ENCODE results near the gene ZNF280A.
"Not testable (repeated sequence)": the region's sequence is repeated elsewhere in the genome, so short reads cannot be mapped to it uniquely, and the experiment has no call there.

Gene ZNF280A

GRCh38 chr22:22510833-22511232, 9.2 kb downstream of the ZNF280A start:
- DNase-seq: not testable (repeated sequence)

GRCh38 chr22:22509912-22510311, 10.2 kb downstream of the ZNF280A start:
- DNase-seq: not testable (repeated sequence)

GRCh38 chr22:22508274-22509176, 11.5 kb downstream of the ZNF280A start, which contains the start of gene ZNF280B:
Gene ZNF280B (minus strand): TSS chr22:22508742. CDS start chr22:22489398, 19,344 bp downstream.
- peak; percentile 83 for DNase-seq

- no peak for DNase-seq
Measured at GRCh38 chr22:22507743-22508273, 12.3 kb downstream of the ZNF280A start.

- DNase-seq: no peak
Measured at GRCh38 chr22:22506736-22507135, 13.3 kb downstream of the ZNF280A start.

- DNase-seq: no peak
Measured at GRCh38 chr22:22498267-22498666, 21.8 kb downstream of the ZNF280A start.

- DNase-seq: not testable (repeated sequence)
Measured at GRCh38 chr22:22491589-22491988, 28.5 kb downstream of the ZNF280A start.

- DNase-seq: no peak
Measured at GRCh38 chr22:22488736-22489135, 31.3 kb downstream of the ZNF280A start.

- DNase-seq: no peak
Measured at GRCh38 chr22:22487869-22488597, 32.0 kb downstream of the ZNF280A start.

- DNase-seq: no peak
Measured at GRCh38 chr22:22487059-22487458, 33.0 kb downstream of the ZNF280A start.

GRCh38 chr22:22486132-22486899, 33.8 kb downstream of the ZNF280A start:
- DNase-seq: no peak

- no peak for DNase-seq
Measured at GRCh38 chr22:22485524-22485923, 34.5 kb downstream of the ZNF280A start.

- DNase-seq: no peak
Measured at GRCh38 chr22:22484023-22484422, 36.0 kb downstream of the ZNF280A start.

GRCh38 chr22:22480940-22481339, 39.1 kb downstream of the ZNF280A start:
- no peak for DNase-seq

GRCh38 chr22:22479999-22480532, 40.0 kb downstream of the ZNF280A start:
- no peak for DNase-seq

- no peak for DNase-seq
Measured at GRCh38 chr22:22479116-22479515, 41.0 kb downstream of the ZNF280A start.

- DNase-seq: no peak
Measured at GRCh38 chr22:22478470-22478869, 41.6 kb downstream of the ZNF280A start.

- DNase-seq: no peak
Measured at GRCh38 chr22:22474733-22475132, 45.3 kb downstream of the ZNF280A start.

- DNase-seq: not testable (repeated sequence)
Measured at GRCh38 chr22:22471104-22471503, 49.0 kb downstream of the ZNF280A start.

- DNase-seq: no peak
Measured at GRCh38 chr22:22469527-22469926, 50.5 kb downstream of the ZNF280A start.

- DNase-seq: not testable (repeated sequence)
Measured at GRCh38 chr22:22468794-22469469, 51.1 kb downstream of the ZNF280A start.

- DNase-seq: no peak
Measured at GRCh38 chr22:22467112-22467511, 53.0 kb downstream of the ZNF280A start.
